Measurements from ENCODE around the gene CEP192.
"Not testable (repeated sequence)": the region's sequence is repeated elsewhere in the genome, so short reads cannot be mapped to it uniquely, and the experiment has no call there.

Gene CEP192

GRCh38 chr18:13098104-13098503 lies 106.9 kb downstream of the CEP192 start:
- not testable (repeated sequence) for DNase-seq (ENCODE audit: low read depth in 2 of 2)

- DNase-seq (ENCODE audit: low read depth in 2 of 2) = no peak
These were observed 108.0 kb downstream of the CEP192 start for GRCh38 chr18:13099113-13099512.

GRCh38 chr18:13100942-13101658 lies 109.9 kb downstream of the CEP192 start:
- DNase-seq (ENCODE audit: low read depth in 2 of 2) = no peak

GRCh38 chr18:13101659-13102197 lies 110.6 kb downstream of the CEP192 start:
- no peak for DNase-seq (ENCODE audit: low read depth in 2 of 2)

- no peak for DNase-seq (ENCODE audit: low read depth in 2 of 2)
These were observed 112.2 kb downstream of the CEP192 start for GRCh38 chr18:13103366-13103765.

GRCh38 chr18:13105059-13105458 lies 113.9 kb downstream of the CEP192 start:
- no peak for DNase-seq (ENCODE audit: low read depth in 2 of 2)

GRCh38 chr18:13107074-13107473 lies 115.9 kb downstream of the CEP192 start:
- no peak for DNase-seq (ENCODE audit: low read depth in 2 of 2)

GRCh38 chr18:13108330-13108729 lies 117.2 kb downstream of the CEP192 start:
- DNase-seq (ENCODE audit: low read depth in 2 of 2) = no peak

GRCh38 chr18:13110559-13110958 lies 119.4 kb downstream of the CEP192 start:
- DNase-seq (ENCODE audit: low read depth in 2 of 2) = no peak

GRCh38 chr18:13112982-13113381 lies 121.8 kb downstream of the CEP192 start:
- DNase-seq (ENCODE audit: low read depth in 2 of 2) = no peak

GRCh38 chr18:13120255-13120654 lies 129.1 kb downstream of the CEP192 start:
- DNase-seq (ENCODE audit: low read depth in 2 of 2) = no peak

- no peak for DNase-seq (ENCODE audit: low read depth in 2 of 2)
These were observed 129.8 kb downstream of the CEP192 start for GRCh38 chr18:13120983-13121441.

GRCh38 chr18:13124411-13124810 lies 133.2 kb downstream of the CEP192 start:
- DNase-seq (ENCODE audit: low read depth in 2 of 2) = no peak

GRCh38 chr18:13125191-13125590 lies 134.0 kb downstream of the CEP192 start:
- no peak for DNase-seq (ENCODE audit: low read depth in 2 of 2)

GRCh38 chr18:13126966-13127598 lies 135.9 kb downstream of the CEP192 start:
- no peak for DNase-seq (ENCODE audit: low read depth in 2 of 2)

GRCh38 chr18:13131283-13131682 lies 140.1 kb downstream of the CEP192 start:
- no peak for DNase-seq (ENCODE audit: low read depth in 2 of 2)

- no peak for DNase-seq (ENCODE audit: low read depth in 2 of 2)
These were observed 143.6 kb downstream of the CEP192 start for GRCh38 chr18:13134551-13135401.

GRCh38 chr18:13136056-13136903 lies 145.1 kb downstream of the CEP192 start:
- DNase-seq (ENCODE audit: low read depth in 2 of 2) = no peak

GRCh38 chr18:13136904-13137669 lies 145.9 kb downstream of the CEP192 start:
- no peak for DNase-seq (ENCODE audit: low read depth in 2 of 2)

- peak in 1 of 2 donors; percentile 33 for DNase-seq (ENCODE audit: low read depth in 2 of 2)
These were observed 146.7 kb downstream of the CEP192 start for GRCh38 chr18:13137670-13138419.

Measured in stimulated activated CD4-positive, alpha-beta T cell treated with anti-CD3 and anti-CD28 coated beads, Interleukin-1b, Interleukin-23, amount 100 ng/mL, for 1 hour (primary cell).